ENCODE results near the gene SOX5.

The SOX5 gene

DNA sequence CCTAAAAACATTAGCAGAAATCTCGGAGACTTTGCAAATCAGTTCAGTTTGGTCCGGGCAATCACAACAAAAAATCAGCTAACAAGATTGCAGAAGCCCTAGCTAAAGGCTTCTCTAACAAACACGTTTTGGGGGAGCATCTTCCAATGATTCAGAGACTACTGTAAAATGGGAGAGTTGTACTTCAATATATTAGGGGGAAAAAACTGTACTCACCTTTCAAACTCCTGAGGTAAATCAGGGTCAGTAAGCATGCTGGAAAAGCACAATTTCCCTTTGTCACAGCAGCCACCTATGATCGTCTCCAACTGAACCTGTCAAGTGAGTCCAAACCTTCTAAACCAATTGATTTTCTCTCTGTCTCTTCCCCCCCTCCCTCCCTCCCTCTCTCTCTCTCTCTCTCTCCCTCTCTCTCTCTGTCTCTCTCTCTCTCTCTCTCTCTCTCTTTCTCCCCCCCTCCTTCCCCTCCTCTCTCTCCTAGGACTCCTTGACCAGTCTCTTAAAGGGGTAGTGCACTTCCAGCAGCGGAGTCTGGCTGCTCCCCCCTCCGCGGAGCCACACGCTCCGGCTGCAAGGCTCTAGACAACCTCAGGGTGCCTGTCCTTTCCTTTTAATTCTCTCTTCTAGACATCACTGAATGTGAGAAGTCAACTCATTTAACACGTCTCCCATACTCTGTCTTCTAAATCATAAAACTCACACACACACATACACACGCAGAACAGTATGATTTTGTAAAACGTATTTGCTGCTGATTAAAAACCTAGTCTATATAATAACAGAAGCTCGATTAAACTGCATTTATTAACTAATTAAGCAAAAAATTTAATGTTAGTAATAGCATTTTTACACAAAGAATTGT, at the start of gene SOX5:
TSS of gene SOX5 (minus strand) at position 323 of the 862 bp plus-strand sequence. CDS start at position 254, 69 bp downstream.
- Histone ChIP-seq H3K9me3 (ENCODE audit: control insufficient read depth, insufficient read depth, low read length) (no peaks in the 10 kb centered on the region), H3K36me3 (ENCODE audit: insufficient read depth, low read length) (no peaks in the 10 kb centered on the region), H3K4me1 (ENCODE audit: insufficient read depth, low read length) (no peaks in the 10 kb centered on the region), H3K9ac (ENCODE audit: low read depth, low read length) (peak within 1 kb of the TSS; percentile 60)

- H3K4me1 ChIP-seq (ENCODE audit: insufficient read depth, low read length): no peaks in the 10 kb centered on the region
- no peaks in the 10 kb centered on the region for H3K9me3 ChIP-seq (ENCODE audit: control insufficient read depth, insufficient read depth, low read length)
- no peak overlapping the region for H3K9ac ChIP-seq (ENCODE audit: low read depth, low read length)
- H3K36me3 ChIP-seq (ENCODE audit: insufficient read depth, low read length): no peaks in the 10 kb centered on the region
These were observed 37.6 kb upstream of the SOX5 start for GRCh38 chr12:23987046-23987445.

DNA sequence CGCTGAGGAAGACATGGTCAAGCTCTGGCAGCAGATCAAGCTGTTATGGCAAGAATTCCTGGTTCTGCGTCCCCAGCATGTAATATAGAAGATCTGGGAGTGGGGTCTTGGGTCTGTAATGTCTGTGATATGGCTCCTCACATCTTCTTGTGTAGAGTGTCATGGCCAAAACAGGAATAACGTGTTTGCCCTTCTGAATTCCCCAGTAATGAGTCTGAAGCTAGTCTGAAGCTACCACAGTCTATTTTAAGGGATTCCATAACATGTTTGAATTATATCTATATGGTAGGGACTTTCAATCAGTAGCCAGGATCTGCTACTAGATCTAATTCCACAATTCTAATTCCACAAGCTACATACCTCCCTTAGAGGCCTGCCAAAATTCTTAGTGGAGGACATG, 31.4 kb upstream of the SOX5 start:
- H3K4me1 ChIP-seq (ENCODE audit: insufficient read depth, low read length): no peaks in the 10 kb centered on the region
- no peaks in the 10 kb centered on the region for H3K36me3 ChIP-seq (ENCODE audit: insufficient read depth, low read length)
- H3K9ac ChIP-seq (ENCODE audit: low read depth, low read length): no peak overlapping the region
- no peaks in the 10 kb centered on the region for H3K9me3 ChIP-seq (ENCODE audit: control insufficient read depth, insufficient read depth, low read length)

DNA sequence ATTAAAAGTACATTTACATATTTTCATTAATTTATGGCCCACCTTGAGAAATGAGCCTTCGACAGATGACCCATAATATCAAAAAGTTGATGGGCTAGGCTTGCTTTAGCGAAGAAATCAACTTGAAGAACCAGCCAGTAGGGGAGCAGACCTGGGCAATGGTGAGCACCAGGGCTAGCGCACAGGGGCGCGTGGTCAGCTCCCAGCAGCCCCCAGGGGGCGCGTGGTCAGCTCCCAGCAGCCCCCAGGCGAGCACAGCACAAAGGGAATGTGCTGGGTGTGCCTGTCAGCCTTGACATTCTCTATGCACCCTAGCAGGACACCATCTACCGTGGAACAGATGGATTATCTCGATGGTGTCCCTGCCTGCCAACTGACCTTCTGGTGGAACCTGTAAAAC, 15.3 kb upstream of the SOX5 start:
- no peaks in the 10 kb centered on the region for H3K36me3 ChIP-seq (ENCODE audit: insufficient read depth, low read length)
- H3K9ac ChIP-seq (ENCODE audit: low read depth, low read length): no peak overlapping the region
- H3K9me3 ChIP-seq (ENCODE audit: control insufficient read depth, insufficient read depth, low read length): no peaks in the 10 kb centered on the region
- no peaks in the 10 kb centered on the region for H3K4me1 ChIP-seq (ENCODE audit: insufficient read depth, low read length)

DNA sequence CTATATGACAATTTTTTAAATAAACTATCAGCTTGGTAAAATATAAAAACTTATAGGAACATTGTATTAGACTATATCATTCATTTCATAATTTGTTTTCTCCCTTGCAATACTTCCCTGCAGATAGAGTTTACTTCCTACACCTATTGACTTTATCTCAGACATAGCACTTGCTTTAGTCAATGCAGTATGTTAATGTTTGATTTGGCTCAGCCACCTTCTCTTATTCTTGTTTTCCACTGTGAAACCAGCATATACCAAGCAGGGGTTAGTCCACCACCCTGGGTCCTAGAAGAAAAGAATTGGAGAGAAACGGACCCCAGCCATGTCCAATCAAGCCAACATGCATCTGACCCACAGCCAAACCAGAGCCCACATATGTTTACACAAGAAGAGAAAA, 10.4 kb upstream of the SOX5 start:
- H3K4me1 ChIP-seq (ENCODE audit: insufficient read depth, low read length): no peaks in the 10 kb centered on the region
- no peaks in the 10 kb centered on the region for H3K9me3 ChIP-seq (ENCODE audit: control insufficient read depth, insufficient read depth, low read length)
- no peak overlapping the region for H3K9ac ChIP-seq (ENCODE audit: low read depth, low read length)
- H3K36me3 ChIP-seq (ENCODE audit: insufficient read depth, low read length): no peaks in the 10 kb centered on the region

DNA sequence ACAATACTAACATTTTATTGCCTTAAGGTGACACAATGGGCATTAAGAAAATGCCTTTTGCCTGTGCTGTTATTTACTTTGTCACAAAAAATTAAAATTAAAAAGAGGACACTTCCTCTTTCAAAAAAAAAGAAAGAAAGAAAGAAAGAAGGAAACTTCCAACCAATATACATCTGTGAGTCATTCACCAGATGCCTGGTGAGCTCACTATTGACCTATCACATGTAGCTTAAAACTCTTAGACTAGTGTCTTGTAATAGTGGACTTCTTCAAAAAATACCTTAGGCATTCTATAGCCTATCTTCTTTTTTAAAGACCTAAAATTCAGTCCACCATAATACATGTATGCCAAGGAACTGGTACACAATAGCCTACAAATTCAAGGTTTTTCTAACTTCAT, 4.9 kb upstream of the SOX5 start:
- Histone ChIP-seq H3K9ac (ENCODE audit: low read depth, low read length) (no peak overlapping the region), H3K9me3 (ENCODE audit: control insufficient read depth, insufficient read depth, low read length) (no peaks in the 10 kb centered on the region), H3K36me3 (ENCODE audit: insufficient read depth, low read length) (no peaks in the 10 kb centered on the region), H3K4me1 (ENCODE audit: insufficient read depth, low read length) (no peaks in the 10 kb centered on the region)

- Histone ChIP-seq H3K4me1 (ENCODE audit: insufficient read depth, low read length) (no peaks in the 10 kb centered on the region), H3K9ac (ENCODE audit: low read depth, low read length) (no peak overlapping the region), H3K36me3 (ENCODE audit: insufficient read depth, low read length) (no peaks in the 10 kb centered on the region), H3K9me3 (ENCODE audit: control insufficient read depth, insufficient read depth, low read length) (no peaks in the 10 kb centered on the region)
These were observed 2.6 kb upstream of the SOX5 start for GRCh38 chr12:23952071-23952470.

GRCh38 chr12:23950775-23951451, 1.4 kb upstream of the SOX5 start:
- Histone ChIP-seq H3K9ac (ENCODE audit: low read depth, low read length) (peak overlapping the region; percentile 60), H3K4me1 (ENCODE audit: insufficient read depth, low read length) (no peaks in the 10 kb centered on the region), H3K36me3 (ENCODE audit: insufficient read depth, low read length) (no peaks in the 10 kb centered on the region), H3K9me3 (ENCODE audit: control insufficient read depth, insufficient read depth, low read length) (no peaks in the 10 kb centered on the region)

- no peaks in the 10 kb centered on the region for H3K4me1 ChIP-seq (ENCODE audit: insufficient read depth, low read length)
- no peaks in the 10 kb centered on the region for H3K36me3 ChIP-seq (ENCODE audit: insufficient read depth, low read length)
- H3K9me3 ChIP-seq (ENCODE audit: control insufficient read depth, insufficient read depth, low read length): no peaks in the 10 kb centered on the region
- H3K9ac ChIP-seq (ENCODE audit: low read depth, low read length): peak overlapping the region; percentile 60
These were observed 822 bp upstream of the SOX5 start for GRCh38 chr12:23950210-23950774.

DNA sequence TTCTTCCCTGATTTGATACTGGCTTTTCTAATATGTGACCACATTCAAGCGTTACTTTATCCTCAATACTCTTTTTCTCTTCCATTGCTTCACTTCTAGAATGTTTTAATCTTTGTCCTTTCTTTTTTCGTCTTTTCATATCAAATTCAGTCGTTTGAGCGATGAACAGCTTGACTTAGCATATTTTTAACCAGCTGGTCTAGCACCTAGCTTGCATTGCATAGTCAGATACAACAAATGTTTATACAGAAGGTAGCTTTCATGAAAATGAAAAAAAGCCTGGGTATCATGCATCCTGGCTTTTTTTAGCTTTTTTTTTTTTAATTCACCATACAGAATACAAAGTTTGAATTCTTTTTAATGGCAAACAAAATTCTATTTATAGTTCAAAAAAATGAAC, 1.2 kb downstream of the SOX5 start:
- Histone ChIP-seq H3K4me1 (ENCODE audit: insufficient read depth, low read length) (no peaks in the 10 kb centered on the region), H3K9me3 (ENCODE audit: control insufficient read depth, insufficient read depth, low read length) (no peaks in the 10 kb centered on the region), H3K9ac (ENCODE audit: low read depth, low read length) (no peak overlapping the region)

DNA sequence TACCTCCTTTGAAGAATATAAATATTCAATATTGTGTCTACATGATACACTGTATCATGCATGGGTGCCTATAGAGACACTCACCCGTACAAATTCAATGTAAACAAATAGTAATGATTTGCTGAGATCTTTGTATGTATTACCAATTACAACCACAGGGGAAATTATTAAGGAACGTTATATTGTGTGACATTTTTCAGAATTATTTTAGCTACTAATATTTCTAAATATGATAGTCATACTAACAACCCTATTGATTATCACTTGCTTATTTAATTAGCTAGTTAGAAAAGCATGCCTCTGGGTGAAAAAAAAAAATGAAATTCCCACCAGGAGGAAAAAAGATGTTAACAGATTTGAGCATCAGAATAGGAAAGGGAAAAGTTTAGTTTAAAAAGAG, 2.1 kb downstream of the SOX5 start:
- Histone ChIP-seq H3K9me3 (ENCODE audit: control insufficient read depth, insufficient read depth, low read length) (no peaks in the 10 kb centered on the region), H3K36me3 (ENCODE audit: insufficient read depth, low read length) (no peaks in the 10 kb centered on the region), H3K4me1 (ENCODE audit: insufficient read depth, low read length) (no peaks in the 10 kb centered on the region), H3K9ac (ENCODE audit: low read depth, low read length) (no peak overlapping the region)

More for the DNA sequence above, 1.2 kb downstream of the SOX5 start:
- no peaks in the 10 kb centered on the region for H3K36me3 ChIP-seq (ENCODE audit: insufficient read depth, low read length)

DNA sequence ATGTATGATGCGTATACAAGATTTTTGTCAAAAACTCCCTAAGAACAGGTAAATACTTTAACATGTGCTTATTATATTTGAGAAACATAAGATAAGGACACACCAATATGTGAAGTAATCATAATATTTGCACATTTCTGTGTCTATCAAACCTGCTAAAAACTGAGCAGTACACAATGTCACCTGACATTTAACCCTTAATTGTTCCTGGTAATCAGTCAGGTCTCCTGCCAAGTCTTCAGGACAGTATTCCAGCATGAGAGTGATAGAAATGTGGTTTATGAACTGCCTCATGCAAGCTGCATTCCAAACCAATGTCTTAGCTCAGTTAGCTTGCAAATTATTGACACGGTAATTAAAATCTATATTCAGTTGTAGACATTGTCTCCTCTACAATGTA, 4.2 kb downstream of the SOX5 start:
- Histone ChIP-seq H3K4me1 (ENCODE audit: insufficient read depth, low read length) (no peaks in the 10 kb centered on the region), H3K36me3 (ENCODE audit: insufficient read depth, low read length) (no peaks in the 10 kb centered on the region), H3K9ac (ENCODE audit: low read depth, low read length) (no peak overlapping the region), H3K9me3 (ENCODE audit: control insufficient read depth, insufficient read depth, low read length) (no peaks in the 10 kb centered on the region)

- Histone ChIP-seq H3K4me1 (ENCODE audit: insufficient read depth, low read length) (no peaks in the 10 kb centered on the region), H3K36me3 (ENCODE audit: insufficient read depth, low read length) (no peaks in the 10 kb centered on the region), H3K9ac (ENCODE audit: low read depth, low read length) (no peak overlapping the region)
These were observed 5.4 kb downstream of the SOX5 start for GRCh38 chr12:23944067-23944466.

DNA sequence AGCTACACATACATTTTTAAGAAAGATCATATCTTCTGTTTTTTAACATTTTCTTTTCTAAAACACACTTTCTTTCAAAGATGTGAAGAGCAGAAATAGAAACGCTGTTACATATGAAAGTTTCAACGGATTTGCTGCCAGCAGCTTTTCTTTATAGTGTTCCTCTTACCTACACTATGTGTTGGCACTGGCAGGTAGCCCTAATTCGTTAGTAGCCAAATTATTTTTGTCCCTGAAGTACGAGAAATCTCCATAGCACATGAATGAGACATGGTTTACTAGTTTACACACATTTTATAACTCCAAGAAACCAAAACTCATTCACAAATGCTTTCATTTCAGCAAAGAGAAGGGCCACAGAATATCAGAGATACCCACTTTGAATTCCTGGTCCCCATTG, 6.6 kb downstream of the SOX5 start:
- Histone ChIP-seq H3K36me3 (ENCODE audit: insufficient read depth, low read length) (no peaks in the 10 kb centered on the region), H3K9me3 (ENCODE audit: control insufficient read depth, insufficient read depth, low read length) (no peaks in the 10 kb centered on the region), H3K9ac (ENCODE audit: low read depth, low read length) (no peak overlapping the region), H3K4me1 (ENCODE audit: insufficient read depth, low read length) (no peaks in the 10 kb centered on the region)

More at GRCh38 chr12:23944067-23944466, 5.4 kb downstream of the SOX5 start:
- H3K9me3 ChIP-seq (ENCODE audit: control insufficient read depth, insufficient read depth, low read length): no peaks in the 10 kb centered on the region

GRCh38 chr12:23941780-23942179, 7.7 kb downstream of the SOX5 start:
- H3K9me3 ChIP-seq (ENCODE audit: control insufficient read depth, insufficient read depth, low read length): no peaks in the 10 kb centered on the region
- no peaks in the 10 kb centered on the region for H3K36me3 ChIP-seq (ENCODE audit: insufficient read depth, low read length)
- H3K9ac ChIP-seq (ENCODE audit: low read depth, low read length): no peak overlapping the region
- H3K4me1 ChIP-seq (ENCODE audit: insufficient read depth, low read length): no peaks in the 10 kb centered on the region
